ENCODE results near the gene SH3GL1.

The SH3GL1 gene

GRCh38 chr19:4313847-4314490 lies 86.4 kb downstream of the SH3GL1 start:
- DNase-seq (ENCODE audit: low spot score), result no peak

All from pons (tissue), 1 donor.